Activated T-cell treated with anti-CD3 and anti-CD28 coated beads, Interleukin-2, amount 50 U/mL, for 72 hours (primary cell): Measurements from ENCODE around the gene EXOC2. TPM values are rescaled to one million over a fixed set of nuclear protein-coding genes. Genes with fewer than 3 reads are reported as not detected.

Source experiments
- ATAC-seq, 2 donors: fragments of 150-1000 bp; cut with Tn5 transposase; replicated peaks in 1 of 2; 2 replicates each; pipeline ENCODE4 v1.10.0; 2021; ENCODE audit warnings: moderate library complexity in 2 of 2, mild to moderate bottlenecking in 1 of 2
- DNase-seq, 2 donors: peaks; one replicate each; pipeline ENCODE4 v3.0.0; 2021 to 2022; ENCODE audit warnings: mixed read lengths in 1 of 2
- H3K27ac Mint-ChIP-seq: one replicate; pipeline ENCODE4 v1.8.0; 2022; ENCODE audit warnings: mild to moderate bottlenecking, moderate library complexity, mixed read lengths
- H3K27me3 Mint-ChIP-seq: one replicate; pipeline ENCODE4 v1.8.0; 2022; ENCODE audit warnings: low read depth, mixed read lengths
- H3K36me3 Mint-ChIP-seq, 2 donors: one replicate each; pipeline ENCODE4 v1.8.0; 2022; ENCODE audit warnings: mixed read lengths in 2 of 2, mild to moderate bottlenecking in 1 of 2; ENCODE audit not compliant: insufficient read depth in 2 of 2
- H3K4me1 Mint-ChIP-seq: one replicate; pipeline ENCODE4 v1.8.0; 2022; ENCODE audit warnings: low read depth, mixed read lengths
- H3K4me3 Mint-ChIP-seq, 2 donors: one replicate each; pipeline ENCODE4 v1.8.0; 2022; ENCODE audit warnings: mild to moderate bottlenecking in 2 of 2, mixed read lengths in 2 of 2, moderate library complexity in 2 of 2
- H3K9me3 Mint-ChIP-seq, 2 donors: one replicate each; pipeline ENCODE4 v1.8.0; 2022; ENCODE audit warnings: mixed read lengths in 2 of 2
- total RNA-seq, 2 donors: library from RNA; stranded (reverse); gene quantifications; one replicate each; pipeline ENCODE4 v1.2.3, GENCODE V29; 2022

Gene EXOC2
- total RNA-seq, 2 donors from 2014 or later: 42.2 to 46.1 TPM

DNA sequence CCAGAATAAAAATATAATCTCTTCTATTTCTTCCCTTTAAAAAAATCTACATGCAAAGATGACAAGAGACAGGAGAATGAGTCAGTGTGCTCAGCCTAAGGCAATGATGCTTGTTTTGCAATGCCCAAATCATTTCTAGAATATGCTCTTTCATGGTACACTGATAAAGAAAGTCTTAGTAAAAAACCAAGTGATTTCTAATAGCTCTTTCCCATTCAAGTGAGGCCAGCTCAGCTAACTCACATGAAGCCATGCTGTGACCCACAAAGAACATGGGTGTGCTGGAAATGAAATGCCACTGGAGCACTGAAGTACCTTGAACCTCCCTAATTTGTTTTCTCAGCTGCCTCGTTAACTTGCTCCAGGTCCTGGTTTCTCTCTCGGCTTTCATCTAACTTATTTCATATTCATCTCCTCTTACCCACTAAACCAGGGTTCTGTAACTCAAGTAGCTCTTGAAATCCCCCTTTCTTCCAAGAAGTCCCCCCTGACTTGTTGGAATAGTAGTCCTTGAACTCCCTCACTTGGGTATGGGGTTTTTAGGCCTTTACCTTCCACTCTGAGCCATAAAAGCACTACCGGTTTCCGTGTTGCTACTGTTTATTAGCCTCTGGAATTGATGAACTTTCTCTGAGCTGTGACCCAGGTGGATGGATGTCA lies 208.7 kb downstream of the EXOC2 start:
- Mint-ChIP-seq H3K27me3 (no peaks in the 10 kb centered on the region), H3K9me3 (peaks cover 4 to 5% of the 10 kb centered on the region in 2 donors), H3K4me1 (peaks cover 94% of the 10 kb centered on the region), H3K36me3 (peaks cover 17 to 41% of the 10 kb centered on the region in 2 donors), H3K4me3 (peak overlapping the region; percentile 64 to 74), H3K27ac (peak overlapping the region; percentile 89)
- peak; percentile 62 to 78 for DNase-seq
- ATAC-seq: peak; percentile 93 to 95

DNA sequence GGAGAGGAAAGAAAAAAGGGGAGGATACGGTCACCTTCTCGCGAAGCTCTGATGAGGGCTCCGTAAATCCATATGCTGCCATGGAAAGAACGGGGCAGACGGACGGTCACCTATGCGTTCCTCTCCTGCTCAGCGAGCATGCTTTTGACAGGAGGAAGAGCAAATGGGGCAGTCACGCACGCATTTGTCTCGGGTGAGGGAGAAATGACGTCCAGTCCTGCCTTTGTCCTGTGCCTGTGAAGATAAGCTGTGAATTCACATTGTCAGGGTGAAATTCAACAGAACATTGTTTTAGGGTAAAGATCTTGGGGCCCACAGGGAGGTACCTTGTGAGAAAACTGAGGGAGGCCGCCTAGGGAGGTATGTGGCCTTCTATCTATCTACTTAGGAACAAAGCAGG lies 217.6 kb downstream of the EXOC2 start:
- peak overlapping the region; percentile 64 to 68 for H3K4me3 Mint-ChIP-seq
- DNase-seq (no peak), ATAC-seq (no peak)
- no peaks in the 10 kb centered on the region for H3K36me3 Mint-ChIP-seq
- no peaks in the 10 kb centered on the region for H3K9me3 Mint-ChIP-seq
- H3K27ac Mint-ChIP-seq: peak overlapping the region; percentile 51
- no peaks in the 10 kb centered on the region for H3K27me3 Mint-ChIP-seq
- peaks cover 87% of the 10 kb centered on the region for H3K4me1 Mint-ChIP-seq

DNA sequence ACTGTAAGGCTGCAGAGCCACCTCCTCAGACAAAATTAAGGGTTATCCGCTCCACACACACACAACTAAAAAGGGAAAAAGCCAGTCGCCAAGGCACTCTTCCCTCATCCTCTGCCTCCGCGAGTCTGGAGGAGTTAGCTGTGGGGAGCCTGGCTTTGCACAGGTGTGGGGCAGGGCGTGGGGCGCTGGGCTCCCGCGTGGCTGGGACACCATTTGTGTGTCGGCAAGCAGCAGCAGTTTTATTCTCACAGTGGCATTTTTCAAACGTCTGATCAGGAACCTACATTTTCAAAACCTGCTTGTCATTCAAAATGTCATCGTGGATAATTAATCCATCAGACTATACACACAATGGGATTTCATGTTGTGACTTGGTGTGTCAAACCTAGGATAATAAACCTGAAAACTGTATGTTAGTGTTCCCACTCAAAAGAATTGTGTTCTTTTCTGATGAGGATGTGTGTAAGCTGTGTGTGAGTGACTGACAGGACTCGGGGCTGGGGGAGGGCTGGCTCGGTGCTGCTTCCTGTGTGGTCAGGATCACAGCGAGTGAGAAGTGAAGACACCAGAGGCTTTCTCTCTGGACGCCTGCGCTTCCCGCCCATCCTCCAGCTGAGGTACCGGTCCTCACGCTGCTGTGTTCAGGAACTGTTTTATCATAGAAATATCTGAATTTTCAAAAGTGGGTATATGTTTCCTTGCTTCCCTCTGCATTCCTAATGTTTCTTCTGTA lies 218.3 kb downstream of the EXOC2 start:
- no peaks in the 10 kb centered on the region for H3K9me3 Mint-ChIP-seq
- peak overlapping the region; percentile 64 to 68 for H3K4me3 Mint-ChIP-seq
- peak; percentile 87 to 89 for DNase-seq
- H3K36me3 Mint-ChIP-seq: no peaks in the 10 kb centered on the region
- peak overlapping the region; percentile 51 for H3K27ac Mint-ChIP-seq
- H3K4me1 Mint-ChIP-seq: peaks cover 87% of the 10 kb centered on the region
- ATAC-seq: peak; percentile 89 to 94
- H3K27me3 Mint-ChIP-seq: no peaks in the 10 kb centered on the region

DNA sequence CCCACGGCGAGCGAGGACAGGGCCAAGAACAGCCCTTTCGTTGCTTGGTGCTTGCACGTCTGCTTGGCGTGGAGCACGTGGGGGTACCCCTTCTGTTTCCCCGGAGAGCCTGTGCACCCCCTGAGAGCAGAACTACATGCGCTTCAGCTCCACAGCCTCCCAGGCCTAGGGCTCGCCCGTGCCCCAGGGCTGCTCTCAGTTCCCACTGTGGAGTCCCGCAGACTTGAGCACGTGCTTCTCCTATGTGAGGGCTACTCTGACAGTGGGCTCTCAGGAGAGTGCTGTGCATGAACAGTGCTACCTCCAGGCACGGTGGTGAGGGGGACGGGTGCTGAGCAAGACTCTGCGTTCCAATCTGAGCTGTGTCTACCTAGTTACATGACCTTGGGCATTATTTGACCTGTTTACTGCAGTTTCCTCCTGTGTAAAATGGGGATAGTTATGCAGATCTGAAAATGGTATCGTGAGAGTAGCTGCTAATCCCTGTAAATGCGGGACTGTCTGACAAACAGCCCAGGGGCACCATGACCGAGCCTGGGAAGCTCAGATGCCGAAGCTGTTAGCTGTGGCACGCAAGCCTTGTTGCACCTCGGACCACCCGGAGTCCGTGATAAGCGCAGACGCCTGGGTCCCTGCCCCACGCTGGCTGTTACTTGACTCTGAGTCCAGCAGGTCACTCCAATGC lies 219.0 kb downstream of the EXOC2 start:
- ATAC-seq (no peak), DNase-seq (no peak)
- H3K9me3 Mint-ChIP-seq: no peaks in the 10 kb centered on the region
- peak overlapping the region; percentile 64 to 68 for H3K4me3 Mint-ChIP-seq
- peaks cover 87% of the 10 kb centered on the region for H3K4me1 Mint-ChIP-seq
- no peaks in the 10 kb centered on the region for H3K27me3 Mint-ChIP-seq
- H3K27ac Mint-ChIP-seq: peak overlapping the region; percentile 51
- no peaks in the 10 kb centered on the region for H3K36me3 Mint-ChIP-seq

DNA sequence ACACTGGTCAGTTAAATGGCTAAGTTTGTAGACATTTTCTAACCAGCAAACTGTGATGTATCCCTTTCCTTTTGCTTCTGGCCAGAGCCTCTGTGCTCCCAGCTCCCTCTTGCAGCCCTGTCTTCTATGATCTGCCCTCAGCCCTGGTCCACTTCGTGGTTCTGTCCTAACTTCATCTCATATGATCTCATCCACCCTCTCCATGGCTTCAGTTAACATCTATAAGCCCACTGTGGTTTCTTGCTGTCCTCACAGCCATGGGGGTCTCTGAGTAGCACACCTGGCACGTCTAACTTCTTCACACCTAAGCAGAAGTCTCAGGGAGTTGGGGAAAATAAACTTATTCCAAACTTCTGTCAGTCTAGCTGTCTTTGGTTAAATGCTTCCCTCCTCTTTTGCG lies 219.6 kb downstream of the EXOC2 start:
- Mint-ChIP-seq H3K4me1 (peaks cover 87% of the 10 kb centered on the region), H3K27me3 (no peaks in the 10 kb centered on the region), H3K36me3 (no peaks in the 10 kb centered on the region), H3K27ac (peak overlapping the region; percentile 12), H3K4me3 (no peak overlapping the region), H3K9me3 (no peaks in the 10 kb centered on the region)
- DNase-seq (no peak), ATAC-seq (no peak)

DNA sequence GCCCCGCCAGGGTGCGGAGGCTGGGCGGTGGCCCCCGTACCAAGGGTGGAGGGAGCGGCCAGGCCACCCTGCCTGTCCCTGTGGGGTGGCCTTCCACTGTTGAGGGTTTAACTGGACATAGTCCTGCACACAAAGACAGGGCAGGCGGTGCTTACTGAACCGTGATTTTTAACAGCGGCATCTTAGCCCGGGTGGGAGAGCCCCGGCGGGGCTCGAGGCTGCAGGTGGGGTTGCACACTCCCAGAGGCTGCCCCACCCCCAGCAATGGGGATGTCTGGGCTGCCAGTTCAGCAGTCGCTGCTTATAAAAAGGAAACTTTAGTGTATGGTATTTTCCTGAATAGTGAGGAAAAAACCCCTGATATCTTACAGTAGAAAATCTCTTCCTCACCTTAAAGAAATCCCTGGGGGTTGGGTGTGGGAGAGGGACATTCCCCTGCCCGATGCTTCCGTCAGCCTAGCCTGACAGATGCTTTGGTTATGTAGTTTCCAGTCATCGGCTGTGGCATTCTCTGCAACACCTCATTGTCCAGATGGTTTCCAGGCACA lies 222.0 kb downstream of the EXOC2 start:
- H3K4me1 Mint-ChIP-seq: peaks cover 92% of the 10 kb centered on the region
- H3K27ac Mint-ChIP-seq: no peak overlapping the region
- no peak overlapping the region for H3K4me3 Mint-ChIP-seq
- ATAC-seq: no peak
- H3K36me3 Mint-ChIP-seq: no peaks in the 10 kb centered on the region
- H3K27me3 Mint-ChIP-seq: peaks cover 7% of the 10 kb centered on the region
- no peak for DNase-seq
- no peaks in the 10 kb centered on the region for H3K9me3 Mint-ChIP-seq

DNA sequence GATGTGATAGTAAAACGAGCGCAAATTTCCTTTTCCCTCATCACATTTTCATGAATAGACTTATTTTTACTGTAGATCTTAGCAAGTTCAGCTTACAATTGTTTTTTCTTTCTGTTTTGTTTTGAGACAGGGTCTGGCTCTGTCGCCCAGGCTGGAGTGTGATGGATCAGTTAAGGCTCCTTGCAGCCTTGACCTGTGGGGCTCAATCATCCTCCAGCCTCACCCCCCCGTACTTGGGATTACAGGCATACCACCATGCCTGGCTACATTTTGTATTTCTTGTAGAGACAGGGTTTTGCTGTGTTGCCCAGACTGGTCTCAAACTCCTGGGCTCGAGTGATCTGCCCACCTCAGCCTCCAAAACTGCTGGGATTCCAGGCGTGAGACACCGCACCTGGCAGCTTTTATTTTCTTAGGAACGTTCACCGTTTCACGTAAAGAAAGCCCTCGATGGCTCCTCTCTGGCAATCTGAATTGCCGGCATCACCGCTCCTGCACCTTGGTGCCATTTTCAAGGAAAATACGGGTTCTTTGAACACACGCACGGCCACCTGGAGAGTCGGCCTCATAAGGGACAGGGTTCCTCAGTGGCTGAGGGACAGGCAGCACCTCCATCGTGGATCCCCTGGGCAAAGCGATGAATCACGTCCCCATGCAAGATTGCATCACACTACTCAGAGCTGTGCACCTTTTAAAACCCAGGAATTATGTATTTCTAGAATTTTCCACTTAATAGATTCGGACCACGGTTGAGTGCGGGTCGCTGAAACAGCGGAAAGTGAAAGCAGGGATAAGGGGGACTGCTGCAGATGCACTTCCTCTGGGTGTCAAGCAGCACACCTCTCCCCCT lies 222.7 kb downstream of the EXOC2 start:
- H3K9me3 Mint-ChIP-seq: no peaks in the 10 kb centered on the region
- H3K27me3 Mint-ChIP-seq: peaks cover 12% of the 10 kb centered on the region
- H3K4me3 Mint-ChIP-seq: peak overlapping the region; percentile 27 to 33
- H3K27ac Mint-ChIP-seq: no peak overlapping the region
- ATAC-seq: no peak
- peaks cover 90% of the 10 kb centered on the region for H3K4me1 Mint-ChIP-seq
- no peak for DNase-seq
- peaks cover 0 to 3% of the 10 kb centered on the region in 2 donors for H3K36me3 Mint-ChIP-seq

DNA sequence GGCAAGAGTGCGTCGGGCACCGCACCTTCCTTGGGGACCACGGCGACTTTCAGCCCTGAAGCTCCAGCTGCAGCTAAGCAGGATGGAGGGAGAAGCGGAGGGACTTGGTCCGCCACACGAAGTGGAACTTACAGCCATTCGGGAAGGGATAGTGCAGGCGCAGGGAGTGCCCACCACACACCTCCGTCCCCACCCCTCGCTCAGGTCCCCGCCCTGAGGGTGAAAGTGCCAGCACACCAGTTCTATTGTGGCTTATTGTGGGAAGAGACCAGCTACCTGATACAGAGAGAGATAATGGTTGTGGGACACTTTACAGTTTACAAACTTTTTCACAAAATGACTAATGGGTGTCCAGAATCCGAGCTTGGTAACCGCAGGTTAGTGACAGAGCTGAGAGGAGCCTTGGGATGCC lies 225.3 kb downstream of the EXOC2 start:
- peak in 1 of 2 donors; percentile 58 for DNase-seq
- no peaks in the 10 kb centered on the region for H3K9me3 Mint-ChIP-seq
- H3K27ac Mint-ChIP-seq: no peak overlapping the region
- peak overlapping the region; percentile 42 to 54 for H3K4me3 Mint-ChIP-seq
- peaks cover 0 to 3% of the 10 kb centered on the region in 2 donors for H3K36me3 Mint-ChIP-seq
- peak; percentile 82 to 84 for ATAC-seq
- peaks cover 21% of the 10 kb centered on the region for H3K27me3 Mint-ChIP-seq
- H3K4me1 Mint-ChIP-seq: peaks cover 64% of the 10 kb centered on the region

DNA sequence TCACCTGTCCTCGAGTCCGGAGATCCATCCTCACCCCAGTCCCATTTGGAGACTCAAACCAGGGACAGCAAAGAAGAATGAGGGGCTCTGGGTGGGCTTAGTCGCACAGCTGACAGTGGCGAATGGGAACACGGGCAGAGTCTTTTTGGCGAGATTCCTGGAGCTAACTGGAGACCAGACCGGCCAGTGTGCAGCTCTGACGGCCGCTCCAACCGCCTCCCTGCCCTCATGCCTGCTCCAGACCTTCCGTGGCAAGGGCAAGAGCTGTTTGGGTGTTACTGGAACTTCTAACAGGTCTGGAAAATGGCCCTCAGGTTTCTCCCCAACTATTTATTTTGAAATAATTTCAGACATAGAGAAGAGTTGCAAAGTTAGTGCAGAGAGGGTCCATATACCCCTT lies 225.8 kb downstream of the EXOC2 start:
- peaks cover 0 to 3% of the 10 kb centered on the region in 2 donors for H3K36me3 Mint-ChIP-seq
- peak overlapping the region in 1 of 2 donors; percentile 54 for H3K4me3 Mint-ChIP-seq
- DNase-seq (no peak), ATAC-seq (peak in 1 of 2 donors; percentile 16)
- peaks cover 58% of the 10 kb centered on the region for H3K4me1 Mint-ChIP-seq
- peak overlapping the region; percentile 54 for H3K27ac Mint-ChIP-seq
- no peaks in the 10 kb centered on the region for H3K9me3 Mint-ChIP-seq
- peaks cover 26% of the 10 kb centered on the region for H3K27me3 Mint-ChIP-seq

DNA sequence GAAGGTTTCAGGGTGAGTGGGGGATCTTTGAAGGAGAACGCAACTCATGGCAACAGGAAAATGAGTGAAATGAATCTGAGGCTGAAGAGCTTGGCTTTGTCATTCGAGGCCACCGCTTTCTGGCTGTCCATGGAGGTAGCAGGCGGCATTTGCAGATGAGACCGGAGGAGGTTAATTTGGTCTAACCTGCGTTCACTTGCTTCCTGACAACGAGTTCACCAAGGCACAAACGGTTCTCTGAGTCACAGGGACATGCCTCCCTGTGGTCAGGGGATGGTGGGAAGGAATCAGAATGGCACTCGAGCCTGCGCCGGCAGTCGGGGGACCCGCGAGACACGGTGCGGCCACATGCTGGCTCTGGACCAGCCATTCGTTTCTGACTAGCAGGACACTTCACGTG lies 226.4 kb downstream of the EXOC2 start:
- Mint-ChIP-seq H3K36me3 (peaks cover 0 to 3% of the 10 kb centered on the region in 2 donors), H3K27ac (peak overlapping the region; percentile 54), H3K27me3 (peaks cover 26% of the 10 kb centered on the region), H3K4me3 (peak overlapping the region in 1 of 2 donors; percentile 54), H3K4me1 (peaks cover 57% of the 10 kb centered on the region), H3K9me3 (no peaks in the 10 kb centered on the region)
- DNase-seq (no peak), ATAC-seq (peak in 1 of 2 donors; percentile 21)

DNA sequence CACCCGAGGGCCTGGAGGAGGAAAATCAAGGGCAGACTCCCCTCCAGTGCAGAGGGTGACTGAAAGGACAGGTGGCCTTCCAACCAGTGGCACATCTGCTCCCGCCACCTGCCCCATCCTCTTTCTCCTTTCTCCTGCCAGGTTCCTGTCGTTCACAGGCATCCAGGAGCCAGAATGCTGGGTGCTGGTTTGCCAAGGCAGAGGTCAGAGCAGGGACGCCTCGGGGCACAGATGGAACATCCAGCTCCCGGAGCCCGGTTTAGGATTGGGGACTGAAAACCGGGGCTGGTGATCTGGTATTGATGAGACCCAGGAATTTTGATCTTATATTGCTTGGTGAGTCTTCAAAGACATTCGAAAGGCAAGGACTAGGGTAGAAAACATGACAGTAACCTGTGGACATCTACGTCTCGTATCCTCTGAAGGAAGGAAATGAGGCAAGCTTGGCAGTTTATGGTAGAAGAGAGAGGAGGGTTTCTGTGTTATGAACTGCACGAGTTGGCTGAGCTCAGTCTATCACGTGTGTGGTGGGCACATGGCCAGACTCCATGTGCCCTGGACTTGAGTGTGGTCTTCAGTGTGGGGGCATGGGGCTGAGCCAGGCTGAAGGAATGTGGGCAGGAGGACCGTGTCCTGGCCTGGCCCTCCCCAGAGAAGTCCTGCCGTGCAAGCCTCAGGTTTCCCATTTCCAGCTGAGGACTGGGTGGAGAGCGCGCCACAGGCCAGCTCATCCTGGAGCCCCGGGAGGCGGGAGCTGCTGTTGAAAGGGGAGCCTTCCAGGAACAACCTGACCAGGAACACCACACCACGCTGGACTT lies 227.2 kb downstream of the EXOC2 start:
- Mint-ChIP-seq H3K27me3 (peaks cover 26% of the 10 kb centered on the region), H3K4me1 (peaks cover 62% of the 10 kb centered on the region), H3K27ac (no peak overlapping the region), H3K4me3 (peak overlapping the region in 1 of 2 donors; percentile 1), H3K36me3 (peaks cover 0 to 3% of the 10 kb centered on the region in 2 donors), H3K9me3 (no peaks in the 10 kb centered on the region)
- no peak for ATAC-seq
- DNase-seq: no peak

DNA sequence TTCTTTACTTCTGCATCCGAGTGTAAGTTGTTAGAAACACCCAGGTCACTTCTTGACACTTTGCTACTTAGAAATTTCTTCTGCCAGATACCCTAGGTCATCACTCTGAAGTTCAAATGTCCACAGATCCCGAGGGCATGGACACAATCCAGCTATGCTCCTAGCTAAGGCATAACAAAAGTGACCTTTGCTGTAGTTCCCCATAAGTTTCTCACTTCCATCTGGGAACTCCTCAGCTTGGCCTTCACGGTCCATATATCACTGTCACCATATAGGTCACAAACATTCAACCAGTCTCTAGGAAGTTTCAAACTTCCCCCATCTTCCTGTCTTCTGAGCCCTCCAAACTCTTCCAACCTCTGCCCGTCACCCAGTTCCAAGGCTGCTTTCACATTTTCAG lies 236.1 kb downstream of the EXOC2 start:
- Mint-ChIP-seq H3K27ac (no peak overlapping the region), H3K4me1 (peaks cover 45% of the 10 kb centered on the region), H3K9me3 (peaks cover 10 to 11% of the 10 kb centered on the region in 2 donors), H3K27me3 (no peaks in the 10 kb centered on the region), H3K36me3 (peaks cover 12 to 20% of the 10 kb centered on the region in 2 donors), H3K4me3 (no peak overlapping the region)
- DNase-seq (no peak), ATAC-seq (no peak)
